ENCODE measurements around the gene SLC35G3.
"Not testable (repeated sequence)": the region's sequence is repeated elsewhere in the genome, so short reads cannot be mapped to it uniquely, and the experiment has no call there.

The SLC35G3 gene

GRCh38 chr17:35202582-35202981 lies 8.4 kb upstream of the SLC35G3 start:
- not testable (repeated sequence) for DNase-seq

DNA sequence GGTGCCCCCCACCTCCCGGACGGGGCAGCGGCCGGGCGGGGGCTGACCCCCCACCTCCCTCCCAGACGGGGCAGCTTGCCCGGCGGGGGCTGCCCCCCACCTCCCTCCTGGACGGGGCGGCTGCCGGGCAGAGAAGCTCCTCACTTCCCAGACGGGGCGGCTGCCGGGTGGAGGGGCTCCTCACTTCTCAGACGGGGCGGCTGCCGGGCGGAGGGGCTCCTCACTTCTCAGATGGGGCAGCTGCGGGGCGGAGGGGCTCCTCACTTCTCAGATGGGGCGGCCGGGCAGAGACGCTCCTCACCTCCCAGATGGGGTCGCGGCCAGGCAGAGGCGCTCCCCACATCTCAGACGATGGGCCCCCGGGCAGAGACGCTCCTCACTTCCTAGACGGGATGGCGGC lies 869 bp upstream of the SLC35G3 start:
- DNase-seq: not testable (repeated sequence)

DNA sequence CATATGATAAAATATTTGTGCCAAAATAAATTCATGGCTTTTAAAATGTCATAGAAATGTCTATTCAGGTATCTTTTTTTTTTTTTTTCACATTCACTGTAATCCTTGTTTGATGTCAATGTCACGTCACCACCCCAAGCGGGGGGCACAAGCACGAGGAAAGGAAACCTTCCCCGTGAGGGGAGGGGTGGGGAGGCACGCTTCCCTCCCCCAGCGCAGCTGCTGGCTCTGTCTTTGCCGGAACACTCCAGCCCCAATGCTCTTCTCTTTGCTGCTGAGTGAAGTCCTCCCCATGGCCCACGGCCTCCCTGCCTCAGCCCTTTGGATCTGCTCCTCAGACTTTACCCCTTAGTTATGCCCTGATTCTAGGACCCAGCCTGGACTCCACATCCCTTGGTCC lies 1.5 kb downstream of the SLC35G3 start:
- no peak for DNase-seq

- no peak for DNase-seq
Measured at GRCh38 chr17:35191001-35191695, 3.0 kb downstream of the SLC35G3 start.

DNA sequence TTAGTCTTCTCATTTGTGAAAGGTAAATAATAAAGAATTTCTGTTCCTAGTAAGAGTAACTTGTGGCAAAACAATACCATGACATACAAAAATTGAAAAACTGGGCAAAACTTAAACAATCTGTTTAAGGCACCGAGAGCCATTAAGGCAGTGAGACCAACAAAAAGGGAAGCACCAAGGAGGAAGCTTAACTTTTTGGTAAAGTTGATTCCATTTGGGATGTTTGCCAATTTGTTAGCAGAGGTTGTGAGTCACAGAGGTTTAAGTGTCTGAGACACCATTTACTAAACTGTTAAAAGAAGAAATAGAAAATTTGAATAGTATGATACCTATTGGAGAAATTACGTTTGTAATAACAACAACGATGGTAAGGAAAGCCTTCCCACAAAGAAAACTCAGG lies 4.9 kb downstream of the SLC35G3 start:
- no peak for DNase-seq

DNA sequence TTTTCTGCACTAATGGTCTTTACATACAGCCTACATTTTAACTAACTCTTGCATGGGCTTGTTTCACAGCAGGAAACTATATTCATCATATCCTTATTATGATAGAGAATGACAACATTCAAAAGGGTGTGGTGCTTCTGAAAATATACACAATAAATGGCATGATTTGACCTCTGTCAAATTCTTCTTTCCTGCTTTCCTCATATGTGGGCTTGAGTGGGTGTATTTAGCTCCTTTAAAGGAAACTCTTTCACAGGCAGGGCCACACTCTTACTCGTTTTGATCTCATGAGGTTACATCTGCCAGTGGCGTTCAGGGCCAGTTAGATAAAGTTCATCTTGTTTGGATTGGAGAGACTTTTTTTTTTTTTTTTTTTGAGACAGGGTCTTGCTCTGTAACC lies 6.1 kb downstream of the SLC35G3 start:
- no peak for DNase-seq

DNA sequence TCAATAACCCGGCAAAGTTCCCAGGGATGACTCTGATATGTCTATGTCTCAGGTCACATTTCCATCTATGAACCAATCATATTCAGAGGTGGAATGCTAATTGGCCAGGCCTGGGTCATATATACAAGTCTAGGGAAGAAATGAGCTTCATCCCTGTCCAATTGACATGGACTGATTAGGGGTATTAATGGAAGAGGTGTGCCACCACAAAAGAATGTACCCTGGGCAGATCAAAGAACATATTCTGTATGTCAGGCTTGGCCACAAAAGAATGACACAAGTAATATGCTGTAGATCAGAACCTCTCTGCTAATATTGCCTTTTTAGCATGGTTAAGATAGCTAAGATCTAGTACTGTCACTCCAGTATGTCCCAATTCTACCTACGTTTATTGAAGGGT lies 6.7 kb downstream of the SLC35G3 start:
- no peak for DNase-seq

DNA sequence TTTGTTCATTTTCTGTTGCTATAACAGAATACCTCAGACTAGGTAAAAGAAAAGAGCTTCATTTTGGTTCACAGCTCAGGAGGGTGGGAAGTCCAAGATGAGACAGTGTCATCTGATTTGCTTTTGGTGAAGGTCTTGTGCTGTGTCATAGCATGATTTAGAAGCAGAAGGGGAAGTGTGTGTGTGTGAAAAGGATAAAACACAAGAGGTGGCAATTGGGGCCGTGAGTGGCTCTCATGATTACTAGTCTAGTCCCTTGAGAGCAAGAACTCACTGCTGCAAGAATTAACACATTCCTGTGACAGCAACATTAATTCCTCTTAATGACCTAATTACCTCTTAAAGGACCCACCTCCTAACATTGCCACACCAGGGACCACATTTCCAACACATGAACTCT lies 8.3 kb downstream of the SLC35G3 start:
- DNase-seq: no peak

DNA sequence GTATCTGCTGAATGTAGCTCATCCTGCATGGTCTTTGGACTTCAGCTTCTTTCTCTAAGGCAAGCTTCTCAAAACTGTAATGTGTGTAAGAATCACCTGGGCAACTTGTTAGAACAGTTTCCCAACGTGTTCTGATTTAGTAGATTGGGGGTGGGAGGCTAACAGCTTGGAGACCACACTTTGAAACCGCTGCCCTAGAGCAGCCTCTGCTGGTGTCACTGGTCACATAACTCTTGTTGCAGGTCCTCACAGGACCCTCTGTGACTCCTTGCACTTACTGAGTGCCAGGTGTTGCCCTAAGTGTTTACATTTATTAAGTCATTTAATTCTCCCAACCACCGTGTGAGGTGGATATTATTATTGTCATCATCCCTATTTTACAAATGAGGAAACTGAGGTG lies 9.9 kb downstream of the SLC35G3 start:
- DNase-seq: no peak

DNA sequence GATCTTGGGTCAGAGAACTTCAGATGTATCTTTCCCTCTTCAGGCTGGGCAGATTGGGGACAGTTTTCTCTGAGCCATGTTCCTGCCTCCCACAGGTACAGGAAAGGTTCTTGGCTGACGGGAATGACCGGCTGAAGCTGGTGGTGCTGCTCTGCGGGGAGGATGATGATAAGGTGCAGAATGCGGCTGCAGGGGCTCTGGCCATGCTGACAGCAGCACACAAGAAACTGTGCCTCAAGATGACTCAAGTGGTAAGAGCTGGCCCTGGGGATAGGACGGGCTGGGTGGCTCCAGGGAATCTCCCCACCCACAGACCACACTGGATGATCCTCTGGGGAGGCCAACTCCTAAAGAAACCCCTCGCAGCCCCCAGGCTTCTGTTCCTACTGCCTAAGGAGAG lies 10.9 kb downstream of the SLC35G3 start:
- no peak for DNase-seq

DNA sequence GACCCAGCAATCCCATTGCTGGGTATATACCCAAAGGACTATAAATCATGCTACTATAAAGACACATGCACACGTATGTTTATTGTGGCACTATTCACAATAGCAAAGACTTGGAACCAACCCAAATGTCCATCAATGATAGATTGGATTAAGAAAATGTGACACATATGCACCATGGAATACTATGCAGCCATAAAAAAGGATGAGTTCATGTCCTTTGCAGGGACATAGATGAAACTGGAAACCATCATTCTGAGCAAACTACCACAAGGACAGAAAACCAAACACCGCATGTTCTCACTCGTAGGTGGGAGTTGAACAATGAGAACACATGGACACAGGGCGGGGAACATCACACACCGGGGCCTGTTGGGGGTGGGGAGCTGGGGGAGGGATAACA lies 14.8 kb downstream of the SLC35G3 start:
- not testable (repeated sequence) for DNase-seq

DNA sequence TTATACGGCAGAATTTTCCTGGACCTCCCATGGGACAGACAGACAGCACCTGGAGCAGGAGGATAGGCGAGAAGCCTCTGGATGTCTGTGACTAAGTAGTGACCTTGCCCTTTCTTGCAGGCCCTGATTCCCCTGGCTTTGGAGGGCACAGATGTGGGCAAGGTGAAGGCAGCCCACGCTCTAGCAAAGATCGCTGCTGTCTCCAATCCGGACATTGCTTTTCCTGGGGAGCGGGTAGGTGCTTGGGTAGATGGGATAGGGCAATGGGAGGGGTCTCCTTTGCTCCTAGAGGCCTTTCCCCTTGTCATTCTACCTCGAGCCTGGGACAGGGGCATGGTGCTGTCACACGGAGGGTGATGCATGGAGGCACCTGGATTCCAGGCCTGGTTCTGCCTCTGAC lies 17.3 kb downstream of the SLC35G3 start:
- no peak for DNase-seq

GRCh38 chr17:35175638-35176415 lies 18.4 kb downstream of the SLC35G3 start:
- DNase-seq: no peak

DNA sequence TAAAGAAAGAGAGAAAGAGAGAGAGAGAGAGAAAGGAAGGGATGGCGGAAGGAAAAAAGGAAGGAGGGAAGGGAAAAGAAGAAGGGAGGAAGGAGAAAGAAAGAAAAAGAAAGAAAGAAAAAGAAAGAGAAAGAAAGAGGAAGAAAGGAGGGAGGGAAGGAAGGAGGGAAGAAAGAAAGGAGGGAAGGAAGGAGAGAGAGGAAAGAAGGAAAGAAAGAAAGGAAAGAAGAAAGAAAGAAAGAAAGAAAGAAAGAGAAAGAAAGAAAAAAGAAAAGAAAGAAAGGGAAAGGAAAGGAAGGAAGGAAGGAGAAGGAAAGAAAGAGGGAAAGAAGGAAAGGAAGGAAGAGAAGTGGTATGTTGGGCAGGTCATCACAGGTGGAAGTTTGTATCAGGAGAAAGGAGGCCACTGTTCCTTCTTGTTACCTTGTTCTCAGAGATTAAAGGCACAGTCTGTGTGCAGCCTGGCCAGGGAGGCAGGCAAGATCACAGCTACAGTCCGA lies 19.3 kb downstream of the SLC35G3 start:
- no peak for DNase-seq

DNA sequence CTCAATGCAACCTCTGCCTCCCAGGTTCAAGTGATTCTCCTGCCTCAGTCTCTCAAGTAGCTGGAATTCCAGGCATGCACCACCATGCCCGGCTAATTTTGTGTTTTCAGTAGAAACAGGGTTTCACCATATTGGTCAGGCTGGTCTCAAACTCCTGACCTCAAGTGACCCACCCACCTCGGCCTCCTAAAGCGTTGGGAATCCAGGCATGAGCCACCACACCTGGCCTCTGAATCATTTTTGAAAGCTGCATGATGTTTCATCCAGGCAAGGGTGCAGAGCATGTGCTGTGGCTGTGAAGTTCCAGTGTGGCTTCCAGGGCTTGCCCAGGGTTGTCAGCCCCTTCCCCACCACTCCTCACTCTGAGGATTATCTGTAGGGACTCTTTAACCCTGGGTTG lies 21.9 kb downstream of the SLC35G3 start:
- not testable (repeated sequence) for DNase-seq

DNA sequence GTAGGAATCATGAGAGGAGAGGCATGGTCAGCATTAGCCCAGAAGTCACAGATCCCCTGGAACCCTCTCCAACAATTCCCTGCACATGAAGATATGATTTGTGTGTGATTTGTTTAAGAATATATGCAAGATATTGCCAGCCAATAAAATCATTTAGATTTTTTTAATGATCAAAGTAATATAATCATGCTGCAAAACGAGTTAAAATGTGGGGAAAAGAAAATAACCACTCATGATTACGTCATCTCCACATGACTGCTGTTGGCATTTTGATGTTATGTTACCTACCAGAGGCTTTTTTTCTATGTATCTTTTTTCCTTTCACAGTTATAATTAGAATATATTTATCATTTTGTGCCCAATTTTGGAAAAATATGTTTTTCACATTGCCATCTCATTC lies 22.4 kb downstream of the SLC35G3 start:
- no peak for DNase-seq

- peak; percentile 21 for DNase-seq
Measured at GRCh38 chr17:35170968-35171771, 23.0 kb downstream of the SLC35G3 start.

- DNase-seq: no peak
Measured at GRCh38 chr17:35169835-35170363, 24.3 kb downstream of the SLC35G3 start.

DNA sequence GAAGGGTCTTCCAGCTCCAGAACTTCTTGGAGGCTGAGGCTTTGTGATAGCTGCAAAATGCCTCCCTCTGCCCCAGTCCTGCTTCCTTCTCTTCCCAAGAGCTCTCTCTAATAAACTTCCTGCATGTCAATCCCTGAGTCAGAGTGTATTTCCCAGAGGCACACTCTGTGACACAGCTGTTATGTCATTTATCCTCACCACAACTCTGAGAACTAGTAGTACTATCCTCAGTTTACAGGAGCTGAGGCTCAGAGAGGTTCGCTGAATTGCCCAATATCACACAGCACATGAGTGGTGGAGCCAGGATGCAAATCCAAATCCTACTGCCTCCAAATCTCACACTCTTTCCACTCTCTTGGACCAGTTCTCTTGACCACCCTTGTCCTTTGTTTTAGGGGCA lies 26.5 kb downstream of the SLC35G3 start:
- DNase-seq: no peak

- no peak for DNase-seq
Measured at GRCh38 chr17:35167046-35167445, 27.1 kb downstream of the SLC35G3 start.

DNA sequence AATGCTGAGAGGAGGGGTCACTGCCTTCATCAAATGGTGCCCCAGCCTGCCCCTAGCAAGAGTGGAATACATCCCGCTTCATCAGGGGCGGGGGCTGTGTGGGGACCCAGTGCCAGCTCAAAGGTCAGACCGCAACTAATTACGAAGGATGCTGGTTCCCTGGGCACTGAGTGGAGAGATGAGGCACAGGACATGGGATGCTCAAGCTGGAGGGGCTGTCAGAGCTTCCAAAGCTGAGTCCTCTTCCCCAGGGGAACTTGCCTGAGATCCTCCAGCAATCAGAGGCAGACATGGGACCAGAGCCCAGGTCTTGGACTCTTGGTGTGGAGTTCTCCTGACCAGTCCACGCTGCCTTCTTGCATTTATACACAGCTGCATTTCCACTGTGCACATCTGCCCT lies 27.7 kb downstream of the SLC35G3 start:
- DNase-seq: no peak

DNA sequence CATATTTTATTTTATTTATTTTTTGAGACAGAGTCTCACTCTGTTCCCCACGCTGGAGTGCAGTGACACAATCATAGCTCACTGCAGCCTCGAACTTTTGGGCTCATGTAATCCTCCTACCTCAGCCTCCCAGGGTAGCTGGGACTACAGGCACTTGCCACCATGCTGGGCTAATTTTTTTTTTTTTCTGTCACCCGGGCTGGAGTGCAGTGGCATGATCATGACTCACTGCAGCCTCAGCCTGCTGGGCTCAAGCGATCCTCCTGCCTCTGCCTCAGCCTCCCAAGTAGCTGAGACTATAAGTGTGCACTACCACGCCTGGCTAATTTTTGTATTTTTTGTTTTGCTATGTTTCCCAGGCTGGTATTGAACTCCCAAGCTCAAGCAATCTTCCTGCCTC lies 29.5 kb downstream of the SLC35G3 start:
- no peak for DNase-seq

DNA sequence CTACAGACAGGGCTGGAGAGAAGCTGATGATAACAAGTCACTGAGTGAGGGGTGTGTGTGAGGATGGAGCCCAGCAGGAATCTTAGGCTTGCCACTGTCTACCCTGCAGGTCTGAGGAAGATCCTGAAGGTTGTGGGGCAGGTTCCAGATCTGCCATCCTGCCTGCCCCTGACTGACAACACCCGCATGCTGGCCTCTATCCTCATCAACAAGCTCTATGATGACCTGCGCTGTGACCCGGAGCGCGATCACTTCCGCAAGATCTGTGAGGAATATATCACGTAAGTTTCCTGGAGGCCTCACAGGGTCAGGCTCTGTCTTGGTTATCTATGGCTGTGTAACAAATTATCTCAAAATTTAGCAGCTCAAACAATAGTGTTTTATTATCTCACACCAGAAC lies 30.3 kb downstream of the SLC35G3 start:
- DNase-seq: no peak

Data from eye (tissue), 1 donor.